ENCODE results near the gene TMEM203. TPM values are rescaled to one million over a fixed set of nuclear protein-coding genes. Genes with fewer than 3 reads are reported as not detected.

Gene TMEM203
- total and polyA plus RNA-seq, 2 of the 13 experiments (the other 11 are each of a cell fraction or from before 2014, with no cell fraction given), result 23.4 to 36.7 TPM

DNA sequence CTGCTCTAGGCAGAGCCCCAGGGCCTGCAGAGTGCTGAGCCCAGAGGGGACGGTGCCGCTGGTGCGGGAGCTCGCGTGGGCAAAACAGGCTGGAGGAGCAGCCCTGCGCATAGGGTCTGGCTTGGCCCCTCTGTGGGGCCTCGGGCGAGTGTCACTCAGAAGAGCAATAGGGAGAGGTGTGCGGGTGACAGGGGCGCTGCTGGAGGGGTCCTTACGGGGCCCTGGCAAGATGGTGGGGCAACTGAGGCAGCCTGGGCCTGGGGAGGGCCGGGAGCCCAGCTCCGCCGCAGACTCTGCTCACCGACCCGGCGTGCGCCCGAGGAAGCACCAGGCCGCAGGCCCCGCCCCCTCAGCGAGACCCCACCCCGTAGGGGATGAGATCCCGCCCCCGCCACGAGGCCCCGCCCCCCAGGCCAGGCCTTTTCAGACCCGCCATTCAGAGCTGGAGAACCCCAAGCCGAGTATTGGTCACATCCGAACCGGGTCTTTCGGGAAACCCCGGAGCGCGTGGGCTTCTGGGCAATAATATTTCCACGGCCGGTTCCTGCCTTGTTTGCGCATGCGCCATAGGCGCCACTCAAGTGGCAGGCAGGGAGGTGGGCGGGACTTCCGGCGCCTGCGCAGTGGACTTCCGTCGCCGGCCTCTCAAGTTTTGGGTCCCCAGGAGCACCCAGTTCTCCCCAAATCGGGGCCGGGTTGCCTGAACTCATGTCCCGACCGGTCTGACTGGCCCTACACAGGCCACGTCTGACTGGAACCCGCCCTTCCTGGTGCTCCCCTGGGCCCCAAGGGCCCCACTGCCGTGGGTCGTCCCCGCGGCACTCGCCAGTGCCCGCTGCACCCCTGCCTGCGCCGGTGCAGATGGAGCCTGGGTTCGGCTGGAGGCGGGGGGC is 17.9 kb upstream of the TMEM203 start (continued):
- TF ChIP-seq, protein P1, sequence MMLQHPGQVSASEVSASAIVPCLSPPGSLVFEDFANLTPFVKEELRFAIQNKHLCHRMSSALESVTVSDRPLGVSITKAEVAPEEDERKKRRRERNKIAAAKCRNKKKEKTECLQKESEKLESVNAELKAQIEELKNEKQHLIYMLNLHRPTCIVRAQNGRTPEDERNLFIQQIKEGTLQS (CRISPR knock-in tag; IDR thresholded peaks at IDR 0.05), result no peak; the same call in 1 of the 2 replicates
- TF ChIP-seq, protein P2, sequence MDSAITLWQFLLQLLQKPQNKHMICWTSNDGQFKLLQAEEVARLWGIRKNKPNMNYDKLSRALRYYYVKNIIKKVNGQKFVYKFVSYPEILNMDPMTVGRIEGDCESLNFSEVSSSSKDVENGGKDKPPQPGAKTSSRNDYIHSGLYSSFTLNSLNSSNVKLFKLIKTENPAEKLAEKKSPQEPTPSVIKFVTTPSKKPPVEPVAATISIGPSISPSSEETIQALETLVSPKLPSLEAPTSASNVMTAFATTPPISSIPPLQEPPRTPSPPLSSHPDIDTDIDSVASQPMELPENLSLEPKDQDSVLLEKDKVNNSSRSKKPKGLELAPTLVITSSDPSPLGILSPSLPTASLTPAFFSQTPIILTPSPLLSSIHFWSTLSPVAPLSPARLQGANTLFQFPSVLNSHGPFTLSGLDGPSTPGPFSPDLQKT (CRISPR knock-in tag; IDR thresholded peaks at IDR 0.05; ENCODE audit: borderline replicate concordance), result no peak
- TF ChIP-seq, protein P3, sequence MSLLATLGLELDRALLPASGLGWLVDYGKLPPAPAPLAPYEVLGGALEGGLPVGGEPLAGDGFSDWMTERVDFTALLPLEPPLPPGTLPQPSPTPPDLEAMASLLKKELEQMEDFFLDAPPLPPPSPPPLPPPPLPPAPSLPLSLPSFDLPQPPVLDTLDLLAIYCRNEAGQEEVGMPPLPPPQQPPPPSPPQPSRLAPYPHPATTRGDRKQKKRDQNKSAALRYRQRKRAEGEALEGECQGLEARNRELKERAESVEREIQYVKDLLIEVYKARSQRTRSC (CRISPR knock-in tag; IDR thresholded peaks at IDR 0.05; ENCODE audit: low read depth), result no peak; the same call in 1 of the 2 replicates
- TF ChIP-seq ZNF33B (CRISPR knock-in tag; IDR thresholded peaks at IDR 0.05) (no peak), SUZ12 (IDR thresholded peaks at IDR 0.05; ENCODE audit: low read depth, low read length) (no peak), NFE2 (CRISPR knock-in tag; IDR thresholded peaks at IDR 0.05) (no peak), ZNF572 (CRISPR knock-in tag; IDR thresholded peaks at IDR 0.05) (no peak), ARNTL (CRISPR knock-in tag; IDR thresholded peaks at IDR 0.05) (no peak), ZNF577 (CRISPR knock-in tag; IDR thresholded peaks at IDR 0.05; ENCODE audit: borderline replicate concordance, low read depth) (no peak), KLF6 (CRISPR knock-in tag; IDR thresholded peaks at IDR 0.05) (no peak), DPF2 (CRISPR knock-in tag; IDR thresholded peaks at IDR 0.05; ENCODE audit: borderline replicate concordance, low read depth) (no peak), ZNF180 (CRISPR knock-in tag; IDR thresholded peaks at IDR 0.05; ENCODE audit: borderline replicate concordance, low read depth) (no peak), ZNF562 (CRISPR knock-in tag; IDR thresholded peaks at IDR 0.05; ENCODE audit: borderline replicate concordance) (no peak), REXO4 (CRISPR knock-in tag; IDR thresholded peaks at IDR 0.05; ENCODE audit: borderline replicate concordance) (no peak)
- TF ChIP-seq, protein P4, sequence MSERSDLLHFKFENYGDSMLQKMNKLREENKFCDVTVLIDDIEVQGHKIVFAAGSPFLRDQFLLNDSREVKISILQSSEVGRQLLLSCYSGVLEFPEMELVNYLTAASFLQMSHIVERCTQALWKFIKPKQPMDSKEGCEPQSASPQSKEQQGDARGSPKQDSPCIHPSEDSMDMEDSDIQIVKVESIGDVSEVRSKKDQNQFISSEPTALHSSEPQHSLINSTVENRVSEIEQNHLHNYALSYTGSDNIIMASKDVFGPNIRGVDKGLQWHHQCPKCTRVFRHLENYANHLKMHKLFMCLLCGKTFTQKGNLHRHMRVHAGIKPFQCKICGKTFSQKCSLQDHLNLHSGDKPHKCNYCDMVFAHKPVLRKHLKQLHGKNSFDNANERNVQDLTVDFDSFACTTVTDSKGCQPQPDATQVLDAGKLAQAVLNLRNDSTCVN (CRISPR knock-in tag; IDR thresholded peaks at IDR 0.05; ENCODE audit: borderline replicate concordance), result no peak
- TF ChIP-seq, protein P5, sequence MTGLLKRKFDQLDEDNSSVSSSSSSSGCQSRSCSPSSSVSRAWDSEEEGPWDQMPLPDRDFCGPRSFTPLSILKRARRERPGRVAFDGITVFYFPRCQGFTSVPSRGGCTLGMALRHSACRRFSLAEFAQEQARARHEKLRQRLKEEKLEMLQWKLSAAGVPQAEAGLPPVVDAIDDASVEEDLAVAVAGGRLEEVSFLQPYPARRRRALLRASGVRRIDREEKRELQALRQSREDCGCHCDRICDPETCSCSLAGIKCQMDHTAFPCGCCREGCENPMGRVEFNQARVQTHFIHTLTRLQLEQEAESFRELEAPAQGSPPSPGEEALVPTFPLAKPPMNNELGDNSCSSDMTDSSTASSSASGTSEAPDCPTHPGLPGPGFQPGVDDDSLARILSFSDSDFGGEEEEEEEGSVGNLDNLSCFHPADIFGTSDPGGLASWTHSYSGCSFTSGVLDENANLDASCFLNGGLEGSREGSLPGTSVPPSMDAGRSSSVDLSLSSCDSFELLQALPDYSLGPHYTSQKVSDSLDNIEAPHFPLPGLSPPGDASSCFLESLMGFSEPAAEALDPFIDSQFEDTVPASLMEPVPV (CRISPR knock-in tag; IDR thresholded peaks at IDR 0.05), result no peak
- TF ChIP-seq, protein P6, sequence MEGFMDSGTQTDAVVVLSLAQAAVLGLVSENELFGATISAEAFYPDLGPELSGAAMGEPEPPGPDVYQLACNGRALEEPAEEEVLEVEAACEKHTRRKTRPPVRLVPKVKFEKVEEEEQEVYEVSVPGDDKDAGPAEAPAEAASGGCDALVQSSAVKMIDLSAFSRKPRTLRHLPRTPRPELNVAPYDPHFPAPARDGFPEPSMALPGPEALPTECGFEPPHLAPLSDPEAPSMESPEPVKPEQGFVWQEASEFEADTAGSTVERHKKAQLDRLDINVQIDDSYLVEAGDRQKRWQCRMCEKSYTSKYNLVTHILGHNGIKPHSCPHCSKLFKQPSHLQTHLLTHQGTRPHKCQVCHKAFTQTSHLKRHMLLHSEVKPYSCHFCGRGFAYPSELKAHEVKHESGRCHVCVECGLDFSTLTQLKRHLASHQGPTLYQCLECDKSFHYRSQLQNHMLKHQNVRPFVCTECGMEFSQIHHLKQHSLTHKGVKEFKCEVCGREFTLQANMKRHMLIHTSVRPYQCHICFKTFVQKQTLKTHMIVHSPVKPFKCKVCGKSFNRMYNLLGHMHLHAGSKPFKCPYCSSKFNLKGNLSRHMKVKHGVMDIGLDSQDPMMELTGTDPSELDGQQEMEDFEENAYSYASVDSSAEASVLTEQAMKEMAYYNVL (CRISPR knock-in tag; IDR thresholded peaks at IDR 0.05; ENCODE audit: borderline replicate concordance), result no peak
